ENCODE measurements around the gene CD59. TPM values are rescaled to one million over a fixed set of nuclear protein-coding genes. Genes with fewer than 3 reads are reported as not detected.

The CD59 gene
- total and polyA plus RNA-seq, 2 experiments from 2014 or later = 298 to 346 TPM

GRCh38 chr11:33667819-33668467 is 68.3 kb downstream of the CD59 start:
- 93% methylated on average over 17 of the region's 18 CpGs for WGBS (ENCODE audit: low lambda C conversion rate, missing lambda C conversion rate)
- Histone ChIP-seq H3K79me2 (no peaks in the 10 kb centered on the region), H3K9me3 (ENCODE audit: low read depth) (no peaks in the 10 kb centered on the region), H3K9me2 (replicated peaks; ENCODE audit: insufficient read depth) (no peaks in the 10 kb centered on the region), H4K20me1 (ENCODE audit: insufficient read depth, poor library complexity, severe bottlenecking) (no peaks in the 10 kb centered on the region), H3K4me1 (ENCODE audit: insufficient read depth) (no peaks in the 10 kb centered on the region), H2AFZ (no peak overlapping the region), H3K4me3 (no peak overlapping the region), H3K27me3 (no peaks in the 10 kb centered on the region), H3K4me2 (no peak overlapping the region), H3K36me3 (replicated peaks; ENCODE audit: insufficient read depth, low read depth) (no peaks in the 10 kb centered on the region), H3K27ac (no peak overlapping the region)
- no peak for TF ChIP-seq EZH2 (IDR thresholded peaks at IDR 0.05; ENCODE audit: borderline replicate concordance)
- TF ChIP-seq, protein P1, sequence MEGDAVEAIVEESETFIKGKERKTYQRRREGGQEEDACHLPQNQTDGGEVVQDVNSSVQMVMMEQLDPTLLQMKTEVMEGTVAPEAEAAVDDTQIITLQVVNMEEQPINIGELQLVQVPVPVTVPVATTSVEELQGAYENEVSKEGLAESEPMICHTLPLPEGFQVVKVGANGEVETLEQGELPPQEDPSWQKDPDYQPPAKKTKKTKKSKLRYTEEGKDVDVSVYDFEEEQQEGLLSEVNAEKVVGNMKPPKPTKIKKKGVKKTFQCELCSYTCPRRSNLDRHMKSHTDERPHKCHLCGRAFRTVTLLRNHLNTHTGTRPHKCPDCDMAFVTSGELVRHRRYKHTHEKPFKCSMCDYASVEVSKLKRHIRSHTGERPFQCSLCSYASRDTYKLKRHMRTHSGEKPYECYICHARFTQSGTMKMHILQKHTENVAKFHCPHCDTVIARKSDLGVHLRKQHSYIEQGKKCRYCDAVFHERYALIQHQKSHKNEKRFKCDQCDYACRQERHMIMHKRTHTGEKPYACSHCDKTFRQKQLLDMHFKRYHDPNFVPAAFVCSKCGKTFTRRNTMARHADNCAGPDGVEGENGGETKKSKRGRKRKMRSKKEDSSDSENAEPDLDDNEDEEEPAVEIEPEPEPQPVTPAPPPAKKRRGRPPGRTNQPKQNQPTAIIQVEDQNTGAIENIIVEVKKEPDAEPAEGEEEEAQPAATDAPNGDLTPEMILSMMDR (IDR thresholded peaks at IDR 0.05; ENCODE audit: poor library complexity) = no peak
- no peak for TF ChIP-seq EZH2phosphoT487 (IDR thresholded peaks at IDR 0.05; ENCODE audit: low read depth, severe bottlenecking, unreplicated experiment)
- DNase-seq (ENCODE audit: low spot score) = no peak

DNA sequence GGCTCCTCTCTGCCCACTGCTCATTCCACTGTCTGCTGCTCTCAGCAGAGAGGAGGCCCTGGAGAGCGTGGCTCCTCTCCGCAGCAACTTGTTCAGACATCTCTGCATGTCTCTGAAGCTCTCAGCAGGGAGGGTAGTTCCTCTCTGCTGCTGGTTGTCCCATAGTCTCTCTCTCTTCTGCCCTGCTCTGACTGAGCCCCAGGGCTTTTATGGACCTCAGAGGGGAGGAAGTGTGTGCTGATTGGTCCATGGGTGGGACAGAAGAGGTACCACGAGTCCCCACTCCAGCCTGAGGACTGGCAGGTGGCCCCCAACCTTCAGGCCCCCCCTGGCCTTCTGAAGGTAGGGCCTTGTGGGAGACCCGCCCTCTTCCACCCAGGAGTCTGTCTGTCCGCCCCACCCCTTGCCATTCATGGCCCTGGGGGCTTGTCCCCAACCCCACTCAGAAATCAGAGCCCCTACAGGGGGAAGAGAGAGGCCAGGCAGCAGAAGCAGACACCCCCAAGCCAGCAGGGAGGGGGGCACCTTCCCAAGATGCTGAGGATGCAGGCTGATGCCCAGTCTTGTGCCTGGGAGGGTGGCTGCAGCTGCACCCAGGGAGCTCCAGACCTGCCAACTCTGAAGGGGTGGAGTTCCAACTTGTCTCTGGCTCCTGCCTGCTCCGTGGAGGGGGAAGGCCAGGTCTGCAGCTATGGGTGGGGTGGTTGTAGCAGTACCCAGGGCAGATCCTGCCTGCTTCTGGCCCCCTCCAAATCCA is 70.7 kb downstream of the CD59 start:
- no peaks in the 10 kb centered on the region for H3K4me1 ChIP-seq (ENCODE audit: insufficient read depth)
- H3K4me3 ChIP-seq = no peak overlapping the region
- TF ChIP-seq EZH2phosphoT487 (IDR thresholded peaks at IDR 0.05; ENCODE audit: low read depth, severe bottlenecking, unreplicated experiment) = no peak
- no peak for TF ChIP-seq EZH2 (IDR thresholded peaks at IDR 0.05; ENCODE audit: borderline replicate concordance)
- TF ChIP-seq, protein P1 (IDR thresholded peaks at IDR 0.05; ENCODE audit: poor library complexity) = no peak
- no peaks in the 10 kb centered on the region for H3K9me3 ChIP-seq (ENCODE audit: low read depth)
- H3K4me2 ChIP-seq = no peak overlapping the region
- no peaks in the 10 kb centered on the region for H3K9me2 ChIP-seq (replicated peaks; ENCODE audit: insufficient read depth)
- DNase-seq (ENCODE audit: low spot score) = no peak
- H3K36me3 ChIP-seq (replicated peaks; ENCODE audit: insufficient read depth, low read depth) = no peaks in the 10 kb centered on the region
- WGBS (ENCODE audit: low lambda C conversion rate, missing lambda C conversion rate) = 87% methylated on average over 6 of the region's 6 CpGs
- no peaks in the 10 kb centered on the region for H3K79me2 ChIP-seq
- no peak overlapping the region for H2AFZ ChIP-seq
- no peaks in the 10 kb centered on the region for H4K20me1 ChIP-seq (ENCODE audit: insufficient read depth, poor library complexity, severe bottlenecking)
- H3K27ac ChIP-seq = no peak overlapping the region
- no peaks in the 10 kb centered on the region for H3K27me3 ChIP-seq

GRCh38 chr11:33664827-33665226 is 71.4 kb downstream of the CD59 start:
- no peaks in the 10 kb centered on the region for H3K36me3 ChIP-seq (replicated peaks; ENCODE audit: insufficient read depth, low read depth)
- H3K9me2 ChIP-seq (replicated peaks; ENCODE audit: insufficient read depth) = no peaks in the 10 kb centered on the region
- H3K79me2 ChIP-seq = no peaks in the 10 kb centered on the region
- H3K27me3 ChIP-seq = no peaks in the 10 kb centered on the region
- H2AFZ ChIP-seq = no peak overlapping the region
- no peak for DNase-seq (ENCODE audit: low spot score)
- H3K4me2 ChIP-seq = no peak overlapping the region
- H3K4me3 ChIP-seq = no peak overlapping the region
- no peak overlapping the region for H3K27ac ChIP-seq
- TF ChIP-seq EZH2 (IDR thresholded peaks at IDR 0.05; ENCODE audit: borderline replicate concordance) (no peak), EZH2phosphoT487 (IDR thresholded peaks at IDR 0.05; ENCODE audit: low read depth, severe bottlenecking, unreplicated experiment) (no peak)
- TF ChIP-seq, protein P1 (IDR thresholded peaks at IDR 0.05; ENCODE audit: poor library complexity) = no peak
- no peaks in the 10 kb centered on the region for H3K9me3 ChIP-seq (ENCODE audit: low read depth)
- H3K4me1 ChIP-seq (ENCODE audit: insufficient read depth) = no peaks in the 10 kb centered on the region
- H4K20me1 ChIP-seq (ENCODE audit: insufficient read depth, poor library complexity, severe bottlenecking) = no peaks in the 10 kb centered on the region
- WGBS (ENCODE audit: low lambda C conversion rate, missing lambda C conversion rate) = 83% methylated on average over 4 of the region's 4 CpGs
